Loucy (cell line): ENCODE measurements around the gene ZNF581.

Experiments
- CTCF ChIP-seq: fragments of 200-600 bp; sonication (generic); conservative IDR thresholded peaks from 2 replicates; pipeline ENCODE4 v1.5.1; 2014; ENCODE audit warnings: mild to moderate bottlenecking, antibody characterized with exemption, low read length
- EZH2phosphoT487 ChIP-seq: fragments of 200-600 bp; IDR thresholded peaks from 2 replicates; pipeline ENCODE4 v1.6.1; 2018; ENCODE audit warnings: antibody characterized with exemption, mild to moderate bottlenecking, moderate library complexity, borderline replicate concordance

- TF ChIP-seq CTCF (no peak), EZH2phosphoT487 (no peak)
Observed at GRCh38 chr19:55644191-55644833, 863 bp downstream of the ZNF581 start.
